Measurements from ENCODE around the gene RNU6-1.

Gene RNU6-1

DNA sequence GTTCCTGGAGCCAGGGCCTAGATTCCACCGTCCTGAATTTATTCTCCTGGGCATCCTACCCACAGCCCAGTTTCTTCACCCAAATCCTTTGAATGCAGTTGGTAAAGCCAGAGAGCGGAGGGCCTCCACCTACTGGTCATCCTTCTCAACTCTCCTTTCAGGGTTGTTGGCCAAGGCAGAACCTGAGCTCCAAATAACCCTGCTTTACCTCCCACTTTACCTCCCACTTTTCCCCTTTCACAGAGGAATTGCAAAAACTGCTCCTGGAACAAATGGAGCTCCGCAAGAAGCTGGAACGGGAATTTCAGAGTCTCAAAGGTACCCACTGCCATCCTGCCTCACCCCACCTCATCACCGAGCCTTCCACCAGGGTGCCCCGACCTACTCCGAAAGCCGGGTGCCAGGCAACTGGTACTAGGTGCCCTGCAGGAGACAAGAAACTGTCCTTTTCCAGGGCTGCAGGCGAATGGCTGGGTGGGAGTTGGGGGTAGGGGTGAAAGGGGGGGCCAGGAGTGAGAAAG lies 7.8 kb downstream of the RNU6-1 start:
- DNase-seq, result no peak

DNA sequence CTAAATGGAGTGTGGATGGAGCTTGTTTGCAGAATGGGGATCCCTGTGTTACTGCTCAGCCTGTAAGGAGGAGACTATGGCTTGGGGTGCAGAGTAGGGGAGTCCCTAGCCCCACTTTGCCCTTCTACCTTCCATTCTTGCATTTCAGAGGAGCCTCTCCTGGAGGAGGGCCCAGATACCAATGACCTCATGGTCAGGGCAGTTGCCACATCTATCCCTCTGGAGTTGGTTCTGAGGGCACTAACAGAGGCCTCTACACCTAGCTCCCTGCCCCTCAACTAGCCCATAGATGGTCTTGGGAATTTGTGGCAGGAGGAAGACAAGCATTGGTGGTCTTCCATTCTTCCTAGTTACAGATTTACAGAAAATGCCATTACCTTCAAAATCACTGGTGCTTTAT lies 8.5 kb downstream of the RNU6-1 start:
- no peak for DNase-seq

DNA sequence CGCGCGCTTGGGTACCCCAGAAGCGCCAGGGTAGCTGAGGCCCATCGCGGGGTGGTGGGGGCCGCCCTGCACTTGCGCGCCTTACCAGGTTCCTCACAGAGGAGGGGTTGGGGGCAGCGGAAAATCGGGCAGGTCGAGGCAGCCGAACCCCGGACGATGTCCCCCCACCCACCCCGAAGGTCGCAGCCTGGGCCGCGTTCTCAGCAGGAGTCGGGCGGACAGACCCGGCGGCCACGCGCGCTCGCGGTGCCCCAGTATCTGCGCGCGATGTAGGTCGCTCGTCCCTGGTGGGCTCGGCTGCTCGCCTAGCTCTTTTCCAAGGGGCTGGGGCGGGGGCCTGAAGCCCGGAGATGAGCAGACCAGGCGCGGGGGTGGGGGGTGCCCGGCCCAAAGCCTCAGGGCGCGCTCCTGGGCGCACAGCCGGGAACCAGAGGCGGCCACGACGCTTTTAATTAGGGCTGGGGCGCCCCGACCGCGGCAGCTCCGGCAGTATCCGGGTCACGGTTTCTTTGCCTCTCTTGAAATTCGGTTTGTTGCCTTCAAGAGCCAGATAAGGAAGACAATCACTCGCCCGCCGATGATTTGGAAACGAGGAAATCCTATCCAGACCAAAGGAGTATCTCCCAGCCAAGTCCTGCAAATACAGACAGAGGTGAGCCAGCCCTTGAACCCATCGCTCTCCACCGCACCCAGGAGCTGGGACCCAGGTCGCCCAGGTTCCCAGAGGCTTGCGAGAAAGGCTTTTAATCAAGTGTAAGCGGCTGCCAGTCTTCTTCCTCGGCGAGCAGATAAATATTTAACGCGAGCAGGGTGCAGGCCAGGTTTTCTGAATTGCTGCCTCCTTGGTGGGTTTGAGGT lies 10.0 kb downstream of the RNU6-1 start:
- no peak for DNase-seq

DNA sequence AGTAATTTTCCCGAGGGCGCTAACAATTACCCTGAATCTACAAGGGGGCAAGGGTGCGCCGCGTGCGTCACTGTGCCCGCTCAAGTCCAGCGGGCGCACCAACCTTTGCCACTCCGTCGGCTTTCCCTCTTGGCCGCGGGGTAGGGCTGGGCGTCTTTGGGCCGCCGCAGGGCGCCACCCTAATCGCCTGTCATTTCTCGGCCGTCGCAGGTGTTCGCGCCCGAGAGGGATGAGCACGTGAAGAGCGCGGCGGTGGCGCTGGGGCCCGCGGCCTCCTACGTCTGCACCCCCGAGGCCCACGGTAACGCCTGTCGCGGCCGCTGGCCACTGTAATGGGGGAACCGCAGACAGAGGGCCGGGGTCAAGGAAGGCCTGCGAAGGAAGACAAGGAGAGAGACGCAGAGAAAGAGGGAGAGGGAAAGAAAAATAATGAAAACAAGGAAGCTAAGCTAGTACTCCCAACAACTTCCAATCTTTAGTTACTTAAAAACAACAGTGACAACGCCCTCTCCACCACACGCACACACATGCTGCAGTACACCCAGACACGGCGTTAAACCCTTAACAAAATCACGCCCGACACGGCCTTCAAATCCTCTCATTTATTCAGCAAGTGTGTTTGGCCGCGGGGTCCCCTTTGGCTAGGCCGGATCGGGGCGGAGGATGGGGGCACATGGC lies 10.7 kb downstream of the RNU6-1 start:
- DNase-seq, result no peak

DNA sequence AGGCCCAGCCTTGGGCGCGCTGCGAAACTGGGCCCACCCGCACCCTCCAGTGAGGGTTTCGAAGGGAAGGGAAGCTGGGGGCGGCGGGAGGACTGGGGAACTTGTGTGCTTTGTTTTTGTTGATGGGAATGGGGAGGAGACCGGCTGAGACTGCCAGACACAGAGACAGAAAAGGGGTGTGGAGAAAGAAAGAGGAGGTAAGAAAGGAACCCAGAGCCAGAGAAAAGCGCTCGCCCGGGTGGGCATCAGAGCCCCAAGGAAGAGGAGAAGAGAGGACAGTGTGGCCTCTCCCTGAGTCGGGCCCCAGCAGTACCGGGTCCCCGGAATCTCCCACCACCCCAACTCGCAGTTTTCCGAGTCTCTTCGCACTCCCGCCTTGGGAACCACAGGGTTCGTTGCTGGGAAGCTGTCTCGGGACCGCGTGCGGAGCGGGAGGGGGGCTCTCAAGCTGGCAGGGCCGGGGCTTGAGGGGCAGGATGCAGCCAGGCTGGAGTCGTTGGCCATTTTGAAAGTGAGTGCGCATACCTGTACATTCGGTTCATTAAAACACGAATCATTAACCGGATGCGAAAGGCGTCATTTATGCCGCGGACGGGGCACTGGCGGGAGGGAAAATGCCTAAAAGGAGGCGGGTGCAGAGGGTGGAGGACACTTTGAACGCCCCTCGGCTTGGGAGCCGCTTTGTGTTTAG lies 11.4 kb downstream of the RNU6-1 start:
- no peak for DNase-seq

DNA sequence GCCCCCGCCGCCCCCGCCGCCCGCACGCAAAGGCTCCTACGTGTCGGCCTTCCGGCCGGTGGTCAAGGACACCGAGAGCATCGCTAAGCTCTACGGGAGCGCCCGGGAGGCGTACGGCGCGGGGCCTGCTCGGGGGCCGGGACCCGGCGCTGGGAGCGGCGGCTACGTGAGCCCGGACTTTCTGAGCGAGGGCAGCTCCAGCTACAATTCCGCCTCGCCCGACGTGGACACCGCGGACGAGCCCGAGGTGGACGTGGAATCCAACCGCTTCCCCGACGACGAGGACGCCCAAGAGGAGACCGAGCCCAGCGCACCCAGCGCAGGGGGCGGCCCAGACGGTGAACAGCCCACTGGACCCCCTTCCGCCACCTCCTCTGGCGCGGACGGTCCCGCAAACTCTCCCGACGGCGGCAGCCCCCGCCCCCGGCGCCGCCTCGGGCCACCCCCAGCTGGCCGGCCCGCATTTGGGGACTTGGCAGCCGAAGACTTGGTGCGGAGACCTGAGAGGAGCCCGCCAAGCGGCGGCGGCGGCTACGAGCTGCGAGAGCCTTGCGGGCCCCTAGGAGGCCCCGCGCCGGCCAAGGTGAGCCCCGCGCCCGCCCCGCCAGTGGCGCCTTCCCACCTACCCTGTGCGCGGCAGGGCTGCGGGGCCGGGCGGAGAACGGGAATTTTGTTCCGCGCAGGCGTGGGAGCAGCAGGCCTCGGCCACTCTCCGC lies 12.1 kb downstream of the RNU6-1 start:
- no peak for DNase-seq

DNA sequence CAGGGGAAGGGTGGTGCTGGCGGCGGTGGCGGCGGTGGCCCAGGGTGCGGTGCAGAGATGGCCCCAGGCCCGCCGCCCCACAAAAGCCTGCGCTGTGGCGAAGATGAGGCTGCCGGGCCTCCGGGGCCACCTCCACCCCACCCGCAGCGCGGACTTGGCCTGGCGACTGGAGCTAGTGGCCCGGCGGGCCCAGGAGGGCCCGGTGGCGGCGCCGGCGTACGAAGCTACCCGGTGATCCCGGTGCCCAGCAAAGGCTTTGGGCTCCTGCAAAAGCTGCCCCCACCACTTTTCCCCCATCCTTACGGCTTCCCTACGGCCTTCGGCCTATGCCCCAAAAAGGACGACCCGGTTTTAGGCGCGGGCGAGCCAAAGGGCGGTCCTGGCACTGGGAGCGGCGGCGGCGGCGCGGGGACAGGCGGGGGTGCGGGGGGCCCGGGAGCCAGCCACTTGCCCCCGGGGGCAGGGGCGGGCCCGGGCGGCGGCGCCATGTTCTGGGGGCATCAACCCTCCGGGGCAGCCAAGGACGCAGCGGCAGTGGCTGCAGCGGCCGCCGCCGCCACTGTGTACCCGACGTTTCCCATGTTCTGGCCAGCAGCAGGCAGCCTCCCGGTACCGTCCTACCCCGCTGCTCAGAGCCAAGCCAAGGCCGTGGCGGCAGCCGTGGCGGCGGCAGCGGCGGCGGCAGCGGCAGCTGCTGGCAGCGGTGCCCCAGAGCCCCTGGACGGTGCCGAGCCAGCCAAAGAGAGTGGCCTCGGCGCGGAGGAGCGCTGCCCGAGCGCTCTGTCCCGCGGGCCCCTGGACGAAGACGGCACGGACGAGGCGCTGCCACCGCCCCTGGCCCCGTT lies 12.9 kb downstream of the RNU6-1 start:
- no peak for DNase-seq

DNA sequence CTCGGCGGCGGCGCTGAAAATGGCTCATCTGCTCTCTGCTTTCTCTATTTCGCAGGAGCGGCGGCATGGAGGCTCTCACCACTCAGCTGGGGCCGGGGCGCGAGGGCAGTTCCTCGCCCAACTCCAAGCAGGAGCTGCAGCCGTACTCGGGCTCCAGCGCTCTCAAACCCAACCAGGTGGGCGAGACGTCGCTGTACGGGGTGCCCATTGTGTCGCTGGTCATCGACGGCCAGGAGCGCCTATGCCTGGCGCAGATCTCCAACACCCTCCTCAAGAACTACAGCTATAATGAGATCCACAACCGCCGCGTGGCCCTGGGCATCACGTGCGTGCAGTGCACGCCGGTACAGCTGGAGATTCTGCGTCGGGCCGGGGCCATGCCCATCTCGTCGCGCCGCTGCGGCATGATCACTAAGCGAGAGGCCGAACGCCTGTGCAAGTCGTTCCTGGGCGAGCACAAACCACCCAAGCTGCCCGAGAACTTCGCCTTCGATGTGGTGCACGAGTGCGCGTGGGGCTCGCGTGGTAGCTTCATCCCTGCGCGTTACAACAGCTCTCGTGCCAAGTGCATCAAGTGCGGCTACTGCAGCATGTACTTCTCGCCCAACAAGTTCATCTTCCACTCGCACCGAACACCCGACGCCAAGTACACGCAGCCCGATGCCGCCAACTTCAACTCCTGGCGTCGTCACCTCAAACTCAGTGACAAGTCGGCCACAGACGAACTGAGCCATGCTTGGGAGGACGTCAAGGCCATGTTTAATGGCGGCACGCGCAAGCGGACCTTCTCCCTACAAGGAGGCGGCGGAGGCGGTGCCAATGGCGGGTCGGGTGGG lies 13.7 kb downstream of the RNU6-1 start:
- no peak for DNase-seq

DNA sequence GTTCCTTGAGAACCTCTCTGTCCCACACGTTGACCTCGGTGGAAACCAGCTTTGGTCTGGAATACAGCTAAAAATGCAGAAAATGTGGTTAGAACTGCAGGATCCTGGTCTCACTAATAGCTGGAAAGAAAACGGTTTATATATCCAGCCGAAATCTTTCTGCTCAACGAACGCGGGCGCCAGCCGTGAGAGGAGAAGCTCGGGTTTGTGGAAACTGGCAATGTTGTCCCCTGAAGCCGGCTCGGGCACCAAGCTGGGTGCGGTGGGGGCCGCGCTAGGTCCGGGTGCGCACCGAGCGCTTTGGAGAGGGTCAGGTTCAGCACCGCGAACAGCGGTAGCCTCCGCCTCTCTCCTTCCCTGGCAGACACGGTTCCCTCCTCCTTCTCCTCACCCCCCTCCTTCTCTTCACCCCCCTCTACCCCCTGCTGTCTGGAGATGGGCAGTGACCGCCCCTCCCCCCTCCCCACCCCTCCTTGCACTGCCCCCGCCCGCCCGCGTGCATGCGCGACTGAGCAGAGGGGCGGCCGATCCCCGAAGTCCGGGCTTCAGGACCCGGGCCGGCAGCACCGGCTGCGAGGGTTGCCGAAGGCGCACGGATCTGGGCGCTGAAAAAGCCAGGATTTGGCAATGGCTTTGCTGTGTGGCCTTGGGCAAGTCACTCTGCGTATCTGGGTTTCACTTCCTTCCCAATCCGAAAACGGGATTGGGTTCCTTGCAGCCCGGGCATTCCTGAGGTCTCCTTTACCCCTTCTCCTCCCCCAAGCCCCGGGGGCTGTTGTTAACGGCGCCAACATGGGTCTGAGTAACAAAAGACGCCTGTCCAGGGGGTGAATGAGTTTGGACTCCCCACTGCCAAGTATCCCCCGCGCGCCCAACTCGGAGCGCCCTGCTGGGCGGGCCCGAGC lies 14.6 kb downstream of the RNU6-1 start, which contains the start of gene SKOR1:
SKOR1 (plus strand) TSS at position 534 of the 905 bp plus-strand sequence; CDS start at position 628, 94 bp downstream.
- DNase-seq, result no peak

DNA sequence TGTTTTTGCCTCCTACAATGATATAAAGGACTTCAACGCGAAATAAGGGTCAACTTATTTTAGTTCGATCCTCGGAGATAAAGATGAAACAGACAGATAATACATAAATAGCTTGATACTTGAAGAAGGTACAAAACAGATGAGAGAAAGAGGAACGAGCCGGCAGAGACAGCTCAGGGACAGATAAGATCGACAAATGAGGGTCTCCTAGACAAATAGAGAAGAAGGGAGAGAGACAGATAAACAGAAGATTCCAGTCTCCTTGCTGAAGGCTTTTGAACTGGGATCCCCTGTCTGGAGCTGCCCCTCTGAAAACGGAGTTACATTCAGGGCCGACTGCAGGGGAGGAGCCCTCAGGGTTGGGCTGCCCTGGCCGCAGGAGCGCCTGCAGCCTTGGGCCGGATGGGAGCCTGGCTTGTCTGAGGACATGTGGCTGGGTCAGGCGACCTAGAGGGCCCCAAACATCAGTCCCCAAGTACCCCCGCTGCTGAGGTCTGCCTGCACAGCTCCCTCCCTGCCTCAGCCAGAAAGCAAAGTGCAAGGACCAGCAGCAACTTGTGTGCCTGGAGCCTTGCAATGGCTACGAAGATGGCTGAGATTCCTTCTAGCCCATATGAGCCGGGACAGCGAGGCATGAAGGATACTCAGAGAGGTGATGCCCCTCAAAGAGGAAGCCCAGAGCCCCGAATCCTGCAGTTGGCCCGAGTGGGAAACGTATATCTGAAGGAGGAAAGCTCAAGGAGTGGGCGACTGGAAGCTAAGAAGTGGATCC lies 15.5 kb downstream of the RNU6-1 start:
- DNase-seq, result no peak

DNA sequence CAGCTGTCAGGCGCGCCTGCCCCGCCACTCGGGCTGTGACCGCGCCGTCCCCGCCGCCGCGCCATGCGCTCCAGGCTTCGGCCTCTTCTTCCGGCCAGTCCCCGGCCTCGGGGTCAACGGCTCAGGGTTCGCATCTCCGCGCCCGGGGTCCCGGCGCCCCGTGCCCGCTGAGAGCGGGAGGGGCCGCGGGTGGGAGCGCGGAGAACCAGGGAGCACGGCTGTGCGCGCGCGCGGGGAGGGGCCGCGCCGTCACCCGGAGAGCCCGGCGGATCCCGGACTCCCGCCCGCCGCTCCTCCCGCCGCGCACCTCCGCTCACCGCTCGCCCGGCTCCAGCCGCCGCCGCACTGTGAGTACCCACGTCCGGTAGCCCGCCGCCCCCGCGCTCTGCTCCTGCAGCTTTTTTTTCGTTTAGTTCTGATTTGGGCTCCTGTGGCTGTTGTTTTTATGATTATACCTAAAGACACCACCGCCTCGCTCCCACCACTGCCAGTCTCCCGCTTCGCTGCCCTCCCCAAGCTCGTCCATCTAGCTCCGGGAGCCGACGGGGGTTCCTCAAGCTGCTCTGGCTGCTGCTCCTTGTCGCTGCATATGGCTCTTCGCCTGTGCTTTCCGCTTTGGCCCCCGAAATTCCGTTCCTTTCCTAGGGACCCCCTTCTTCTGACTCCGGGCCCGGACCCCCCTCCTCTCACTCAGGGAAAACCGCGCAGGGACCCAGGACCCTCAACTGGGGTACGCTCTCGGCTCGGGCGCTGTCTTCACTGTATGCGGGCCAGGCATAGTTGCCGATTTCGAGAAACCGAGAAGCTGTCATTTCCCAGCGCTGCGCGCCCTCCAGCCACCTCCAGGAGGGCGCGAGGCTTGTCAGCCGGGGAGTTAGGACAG lies 16.3 kb downstream of the RNU6-1 start:
- DNase-seq, result no peak

DNA sequence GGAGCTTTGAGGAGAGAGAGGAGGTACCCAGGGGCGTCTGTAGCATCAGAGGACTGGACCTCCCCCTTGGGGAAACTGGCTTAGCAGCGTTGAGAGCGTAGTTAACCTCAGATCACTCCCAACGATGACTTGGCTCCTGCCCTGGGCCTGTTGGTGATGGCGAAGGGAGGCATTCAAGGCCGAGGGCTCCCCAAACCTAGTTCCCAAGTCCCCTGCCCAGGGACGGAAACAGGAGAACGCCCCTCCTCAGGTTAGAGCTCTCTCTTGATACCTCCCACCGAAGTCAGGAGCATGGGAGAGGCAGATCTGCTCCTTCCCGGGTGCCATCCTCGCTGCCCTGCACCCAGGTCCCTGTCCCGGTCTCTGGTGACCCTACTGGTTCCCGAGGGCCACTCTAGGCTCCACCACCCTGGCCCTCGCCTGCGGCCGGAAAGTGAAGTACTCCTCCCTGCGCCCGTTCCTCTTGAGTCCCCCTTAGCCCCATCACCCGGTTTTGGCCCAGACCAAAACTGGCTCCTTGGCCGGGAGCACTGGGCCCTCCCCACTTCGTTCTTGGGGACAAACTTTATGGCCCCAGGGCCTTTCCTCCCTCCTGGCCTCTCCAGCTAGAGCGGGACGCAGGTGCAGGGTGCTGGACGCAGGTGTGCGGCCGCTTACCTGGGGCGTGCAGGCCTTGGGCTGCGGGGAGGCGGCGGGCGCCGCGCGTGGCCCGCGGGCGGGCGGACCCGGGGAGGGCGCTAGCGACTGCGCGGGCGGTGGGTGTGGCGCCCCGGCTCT lies 17.1 kb downstream of the RNU6-1 start:
- DNase-seq, result no peak

DNA sequence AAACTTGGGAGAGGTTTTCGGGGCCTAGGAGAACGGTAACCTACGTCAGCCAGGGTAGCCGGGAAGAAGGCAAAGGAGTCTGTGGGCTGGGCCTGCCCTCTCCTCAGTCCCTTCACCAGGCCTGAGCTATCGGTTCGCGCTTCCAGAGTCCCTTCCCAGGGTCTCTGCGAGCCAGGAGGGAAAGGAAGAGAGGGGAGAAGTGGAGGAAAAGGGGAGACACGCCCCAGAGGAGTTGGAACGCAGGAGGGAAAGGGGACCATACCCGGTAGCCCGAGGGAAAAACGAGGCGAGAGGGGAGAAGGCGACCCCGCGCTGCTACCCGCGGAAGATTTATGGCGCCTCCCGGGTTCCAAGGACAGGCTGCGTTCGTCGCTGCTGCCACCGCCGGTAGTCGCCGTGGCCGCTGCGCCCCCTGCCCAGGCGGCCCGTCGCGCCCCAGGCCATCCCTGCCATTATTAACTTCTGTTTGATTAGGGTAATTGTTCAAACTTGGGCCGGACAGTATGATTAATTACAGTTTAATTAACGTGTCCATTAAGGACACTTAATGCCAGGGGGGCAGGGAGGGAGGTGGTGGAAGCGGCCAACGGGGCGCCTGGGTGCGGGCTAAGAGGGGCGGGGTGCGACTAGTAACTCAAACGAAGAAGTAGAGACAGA lies 17.9 kb downstream of the RNU6-1 start:
- no peak for DNase-seq

DNA sequence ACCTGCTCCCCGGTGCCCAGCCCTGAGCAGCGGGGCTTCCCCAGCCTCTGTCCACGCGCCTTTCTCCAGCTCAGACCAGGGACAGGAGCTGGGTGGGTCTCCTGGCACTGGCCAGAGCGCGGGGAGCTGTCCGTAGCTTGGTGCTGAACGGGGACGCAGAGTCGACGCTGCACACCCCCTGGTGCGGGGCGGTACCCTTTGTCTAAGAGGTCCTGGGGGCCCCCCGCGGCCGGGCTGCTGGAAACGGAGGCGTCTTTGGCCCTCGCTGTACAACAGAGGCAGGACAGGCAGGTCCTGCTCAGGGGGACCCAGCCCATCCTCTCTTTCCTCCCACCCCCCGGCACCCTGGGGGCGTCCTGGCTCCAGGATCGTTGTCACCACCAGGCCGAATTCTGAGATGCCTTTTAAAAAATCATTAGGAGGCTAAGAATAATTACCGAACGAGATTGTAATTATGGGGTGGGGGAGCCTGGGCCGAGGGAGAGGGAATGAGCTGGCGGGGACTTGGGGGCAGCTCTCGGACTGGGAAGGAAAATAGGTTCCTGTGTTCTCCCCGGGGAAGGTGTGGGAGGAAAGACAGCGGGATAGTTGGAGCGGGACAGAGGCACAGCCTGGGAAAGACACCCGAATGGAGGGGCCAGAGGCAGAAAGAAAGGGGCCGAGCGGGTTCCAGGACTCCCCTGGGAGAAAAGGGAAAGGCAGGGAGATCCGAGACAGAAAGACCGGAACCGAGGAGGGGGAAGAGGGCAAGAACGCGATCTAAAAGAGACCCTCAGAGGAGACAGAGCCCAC lies 18.7 kb downstream of the RNU6-1 start:
- DNase-seq, result no peak

DNA sequence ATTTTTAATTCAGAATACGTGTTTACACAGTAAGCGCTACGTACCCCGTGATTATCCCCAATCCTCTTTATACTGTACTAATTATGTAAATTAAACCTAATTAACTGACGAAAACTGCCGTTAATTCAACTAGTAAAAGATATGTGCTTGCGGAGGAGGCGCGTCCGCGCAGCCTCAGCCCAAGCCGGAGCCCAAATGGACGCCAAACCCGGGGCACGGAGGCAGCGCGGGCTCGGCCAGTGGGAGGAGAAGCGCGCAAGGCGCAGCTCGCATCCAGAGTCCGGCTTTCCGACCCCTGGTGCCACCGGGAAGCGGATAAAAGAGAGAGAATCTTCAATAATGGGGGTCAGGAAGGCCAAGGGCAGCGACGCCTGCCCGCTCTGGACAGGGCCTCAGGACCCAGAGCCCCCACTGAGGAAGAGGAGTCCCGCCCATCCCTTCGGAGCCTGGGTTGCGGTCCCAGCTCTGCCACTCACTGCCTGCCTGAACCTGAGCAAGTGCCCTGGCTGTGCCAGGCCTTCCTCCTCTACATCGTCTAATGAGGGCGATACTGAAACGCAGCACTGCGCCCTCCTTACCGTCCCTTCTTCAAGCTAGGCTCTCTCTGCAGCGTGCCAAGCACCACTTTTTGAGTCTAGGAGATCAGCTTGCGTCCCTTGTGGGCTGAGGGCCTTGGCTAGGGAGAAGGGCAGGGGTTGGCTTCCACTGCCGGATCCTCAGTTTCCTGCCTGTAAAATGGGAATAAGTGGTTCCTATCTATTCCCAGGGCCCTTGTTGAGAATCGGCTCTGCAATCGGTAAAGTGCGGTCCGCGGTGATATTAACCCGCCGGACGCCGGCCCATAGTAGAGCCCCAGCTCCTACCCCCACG lies 19.5 kb downstream of the RNU6-1 start:
- no peak for DNase-seq

Measured in NCI-H510A (cell line).